HG03442 (cell line): Measurements from ENCODE around the gene TPPP3.
"Not testable (repeated sequence)": the region's sequence is repeated elsewhere in the genome, so short reads cannot be mapped to it uniquely, and the experiment has no call there.

Experiments used
- ATAC-seq: cut with Tn5 transposase; IDR thresholded peaks from one replicate; pipeline ENCODE4 v1.9.1; 2021; ENCODE audit warnings: mild to moderate bottlenecking, moderate library complexity; ENCODE audit not compliant: unreplicated experiment

TPPP3 gene

DNA sequence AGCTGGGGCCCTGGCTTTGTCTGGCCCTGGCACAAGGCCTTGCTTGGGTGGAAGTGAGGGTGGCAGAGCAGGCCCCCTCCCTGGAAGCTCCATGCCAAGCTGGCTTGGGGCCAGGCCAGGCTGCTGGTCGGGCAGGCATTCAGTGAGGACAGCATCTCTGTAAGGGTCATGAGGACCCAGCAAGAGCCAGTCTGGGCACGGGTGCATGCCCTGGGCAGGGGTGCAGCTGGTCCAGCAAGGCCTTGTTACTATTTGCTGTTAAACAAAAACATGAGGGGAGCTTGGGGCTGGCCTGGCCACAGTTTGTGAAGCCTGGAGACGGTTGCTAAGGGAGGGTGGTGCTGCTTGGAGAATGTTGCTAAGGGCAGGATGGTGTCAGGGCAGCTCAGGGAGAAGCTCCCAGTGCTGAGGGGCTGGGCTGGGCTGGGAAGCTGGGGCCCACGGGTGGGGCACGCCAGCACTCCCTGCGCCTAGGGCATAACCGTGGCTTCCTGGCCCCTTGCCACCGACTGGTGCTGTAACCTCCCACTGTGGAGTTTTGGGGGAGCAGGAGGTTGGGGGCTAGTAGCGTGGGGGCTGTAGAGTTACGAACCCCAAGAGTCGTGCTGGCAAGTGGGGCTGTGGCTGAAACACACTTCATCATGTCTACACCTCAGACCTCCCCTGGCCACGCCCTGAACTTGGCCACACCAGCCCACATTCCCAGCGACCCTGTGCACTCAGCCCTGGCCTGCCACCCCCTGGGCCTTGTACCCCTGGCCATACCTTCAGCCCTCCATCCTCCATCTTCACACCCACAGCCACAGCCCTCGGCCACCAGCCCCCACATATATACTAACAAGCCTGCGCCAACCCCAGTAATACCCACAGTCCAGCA, 1.6 kb downstream of the TPPP3 start:
- ATAC-seq: no peak

DNA sequence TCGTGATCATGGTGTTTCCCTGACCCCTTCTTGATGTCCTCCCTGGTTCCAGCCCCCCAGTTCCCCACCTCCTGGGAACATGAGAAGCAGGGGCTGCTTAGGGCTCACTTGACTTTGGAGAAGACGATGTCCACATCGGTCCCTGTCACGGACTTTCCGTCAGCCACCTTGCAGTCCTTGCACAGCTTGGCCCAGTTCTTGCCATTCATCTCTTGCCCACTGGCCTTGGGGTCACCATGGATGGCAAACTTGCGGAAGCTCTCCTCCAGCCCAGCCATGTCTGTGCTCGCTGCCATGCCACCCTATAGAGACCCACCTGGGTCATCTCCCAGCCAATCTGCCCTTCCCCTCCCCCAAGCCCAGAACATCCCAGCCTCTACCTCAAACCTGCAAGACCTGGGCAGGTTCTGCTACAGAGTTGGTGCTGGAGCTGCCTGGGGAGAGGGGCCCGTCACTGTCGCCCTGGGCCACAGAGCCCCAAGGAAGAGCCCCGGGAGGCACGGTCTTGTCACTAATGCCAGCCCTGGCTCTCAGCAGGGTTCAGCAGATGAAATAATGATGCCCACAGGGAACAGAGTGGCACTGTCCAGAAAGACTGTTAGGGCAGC, 2.4 kb downstream of the TPPP3 start:
- no peak for ATAC-seq

DNA sequence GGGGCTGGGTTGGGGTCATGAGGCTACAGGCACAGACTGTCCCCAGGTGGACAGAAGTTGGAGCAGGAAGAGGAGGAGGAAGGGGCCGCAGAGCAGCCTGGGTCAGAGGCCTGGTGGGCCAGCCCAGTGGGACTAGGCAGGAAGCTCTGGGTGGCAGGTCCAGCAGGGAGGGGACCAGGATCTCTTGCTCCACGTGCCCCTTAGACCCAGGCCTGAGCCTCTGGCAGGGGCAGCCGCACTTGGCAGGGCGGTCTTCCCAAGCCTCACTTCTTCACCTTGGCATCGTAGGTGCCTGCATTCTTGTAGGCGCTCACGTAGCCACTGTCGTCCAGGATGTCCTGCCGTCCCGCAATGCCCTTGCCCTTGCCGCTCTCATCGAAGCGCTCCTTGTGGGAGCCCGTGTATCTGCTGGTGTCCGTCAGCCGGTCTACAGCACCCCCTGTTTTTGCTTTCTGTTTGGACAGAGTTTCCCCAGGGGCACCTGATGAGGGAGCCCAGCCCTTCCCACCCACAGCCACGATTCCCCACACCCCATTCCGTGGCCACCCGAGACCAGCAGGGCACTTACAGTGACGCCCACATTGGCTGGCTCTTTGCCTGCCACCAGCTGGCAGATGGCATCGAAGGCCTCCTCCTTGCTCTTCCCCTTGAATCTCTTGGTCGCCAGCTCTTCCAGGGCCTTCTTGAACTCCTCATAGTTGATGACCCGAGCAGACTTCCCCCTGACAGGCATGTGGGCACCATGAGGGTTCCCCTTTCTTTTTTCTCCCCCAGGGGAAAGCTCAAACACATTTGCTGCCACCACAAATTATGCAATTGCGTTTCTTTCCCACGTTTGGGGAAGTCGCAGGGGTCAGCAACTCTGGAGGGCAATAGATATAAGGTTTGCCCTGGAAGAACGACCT, 3.1 kb downstream of the TPPP3 start:
- no peak for ATAC-seq

DNA sequence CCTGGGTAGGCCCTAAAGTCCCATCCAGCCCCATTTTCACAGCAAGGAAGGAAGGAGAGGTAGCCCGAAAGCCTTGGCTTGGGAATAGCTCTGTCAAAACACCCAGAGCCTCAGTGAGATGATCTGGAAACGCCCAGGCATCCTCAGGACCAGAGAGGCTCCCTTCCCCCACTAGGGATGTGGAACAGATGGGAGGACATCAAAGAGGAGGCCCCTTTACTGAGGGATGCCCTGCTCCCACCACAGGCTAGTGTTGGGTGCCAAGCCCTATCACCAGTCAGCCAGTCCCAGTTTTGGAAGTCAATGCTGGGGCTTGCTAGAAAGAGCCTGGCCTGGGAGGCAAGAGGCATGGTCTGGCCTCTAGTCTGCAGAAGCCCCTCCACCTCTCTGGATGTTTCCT, 4.7 kb downstream of the TPPP3 start:
- no peak for ATAC-seq

DNA sequence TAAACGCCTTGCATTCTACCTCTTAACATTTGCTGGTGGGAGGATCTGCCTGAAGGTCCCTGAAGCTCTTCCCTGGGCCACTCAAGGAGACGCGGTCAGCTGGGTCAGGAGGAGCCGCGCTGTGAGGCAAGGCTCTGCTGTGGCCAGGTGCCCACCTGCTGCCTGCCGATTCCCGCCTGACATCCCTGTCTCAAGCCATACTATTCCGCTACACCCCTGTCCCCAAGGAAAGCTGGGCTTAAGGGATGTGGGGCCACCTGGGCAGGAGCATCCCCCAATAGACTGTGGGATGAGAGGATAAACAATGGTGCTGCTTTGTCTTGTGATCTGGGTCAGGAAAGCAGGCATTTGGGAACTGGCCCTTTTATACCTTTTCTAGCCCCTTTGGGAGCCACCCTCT, 5.1 kb downstream of the TPPP3 start:
- no peak for ATAC-seq

DNA sequence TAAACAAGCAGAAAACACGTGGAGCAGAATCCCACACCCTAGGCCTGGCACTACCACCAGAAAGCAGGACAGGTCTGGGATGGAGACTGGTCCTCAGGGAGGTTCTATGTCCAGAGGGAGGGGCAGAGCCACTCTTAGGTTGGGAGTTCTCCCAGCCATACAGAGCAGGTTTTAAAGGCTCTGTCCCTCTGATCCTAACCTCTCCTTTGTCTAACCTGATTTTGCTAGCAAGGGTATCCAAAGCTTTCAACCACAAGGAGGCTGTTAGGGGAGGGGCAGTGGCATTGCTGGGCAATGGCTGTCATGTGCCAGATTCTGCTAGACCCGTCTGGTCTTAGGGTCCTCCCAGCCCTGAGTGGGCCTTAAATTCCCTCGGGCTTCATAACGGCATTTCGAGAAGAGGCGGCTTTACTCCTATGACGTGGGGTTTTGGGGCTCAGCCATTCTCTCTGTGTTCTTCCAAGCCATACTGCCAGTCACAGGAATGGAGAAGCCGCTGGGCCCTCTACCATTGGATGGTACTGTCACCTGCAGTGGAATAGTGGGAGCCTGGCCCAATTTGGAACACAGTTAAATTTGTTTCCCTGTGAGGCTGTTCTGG, 5.7 kb downstream of the TPPP3 start:
- no peak for ATAC-seq

DNA sequence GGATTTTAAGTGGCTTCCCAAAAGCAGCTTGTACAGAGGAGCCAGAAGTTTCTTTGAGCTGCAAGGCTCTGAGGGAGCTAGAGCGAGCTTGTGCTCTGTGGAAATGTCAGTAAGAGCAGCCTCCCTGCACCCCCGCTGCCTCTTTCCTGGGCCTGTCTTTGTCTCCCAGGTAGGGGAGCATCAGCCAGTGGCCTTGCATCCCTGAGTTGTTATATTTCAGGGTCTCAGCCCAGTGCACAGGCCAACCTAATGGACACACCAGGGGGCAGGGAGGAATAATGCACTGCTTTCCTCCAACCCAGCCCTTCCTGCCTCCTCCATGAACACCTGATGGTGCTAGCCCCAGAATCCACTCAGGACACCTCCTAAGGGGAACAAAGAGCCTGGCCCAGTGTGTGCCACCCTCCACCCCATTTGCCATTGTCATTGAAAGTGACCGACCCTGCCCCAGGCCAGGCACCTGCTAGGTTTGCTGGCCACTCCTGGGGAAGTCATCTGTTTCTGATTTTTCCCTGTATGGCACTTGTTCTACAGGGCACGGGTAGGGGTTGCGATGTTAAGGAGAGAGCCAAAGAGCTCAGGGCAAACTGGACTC, 6.3 kb downstream of the TPPP3 start:
- ATAC-seq: no peak

DNA sequence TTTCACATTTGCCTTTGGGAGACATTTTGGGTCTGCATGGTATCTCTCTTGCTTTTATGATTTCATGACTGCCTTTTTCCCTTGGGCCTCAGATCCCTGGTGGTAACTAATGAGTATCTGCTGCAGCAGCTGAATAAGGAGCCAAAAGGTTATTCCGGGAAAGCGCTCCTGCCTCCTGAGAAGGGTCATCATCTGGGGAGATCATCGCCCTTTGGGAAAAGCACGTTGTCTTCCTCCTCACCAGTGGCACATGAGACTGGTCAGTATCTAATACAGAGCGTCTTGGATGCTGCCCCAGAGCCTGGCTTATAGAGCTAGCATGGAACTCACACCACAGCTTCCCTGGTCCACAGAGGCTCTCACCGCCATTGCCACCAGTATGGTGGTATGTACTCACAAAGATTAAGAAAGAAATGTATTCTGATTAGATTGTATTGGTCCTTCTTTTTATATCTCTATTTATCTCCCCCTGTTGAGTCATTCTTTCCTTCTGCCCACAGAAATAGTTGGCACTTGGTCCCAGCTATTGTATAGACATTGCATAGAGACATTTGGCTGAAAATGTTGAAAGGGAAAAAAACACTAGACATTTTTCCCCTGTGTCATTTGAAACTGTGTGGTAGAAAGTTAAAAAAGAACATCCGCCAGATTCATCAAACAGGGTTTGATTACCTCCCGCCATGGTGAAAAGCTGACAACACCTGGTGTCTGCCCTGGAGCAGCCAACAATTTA, 8.4 kb downstream of the TPPP3 start:
- ATAC-seq: no peak

DNA sequence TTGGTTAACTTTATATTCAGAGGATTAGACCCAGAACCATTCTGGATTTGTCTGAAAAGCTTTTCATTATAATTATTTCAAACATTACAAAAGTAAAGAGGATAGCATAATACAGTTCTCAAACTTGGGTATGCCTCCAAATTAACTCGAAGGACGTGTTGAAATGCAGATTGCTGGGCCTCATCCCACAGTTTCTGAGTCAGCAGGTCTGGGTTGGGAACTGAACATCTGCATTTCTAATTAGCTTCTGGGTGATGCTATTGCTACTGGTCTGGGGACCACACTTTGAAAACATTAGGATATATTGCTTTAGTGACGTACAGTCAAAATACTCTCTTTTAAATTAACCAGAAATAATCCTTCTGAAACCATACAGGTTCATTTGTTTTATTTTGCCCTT, 10.0 kb downstream of the TPPP3 start:
- no peak for ATAC-seq

DNA sequence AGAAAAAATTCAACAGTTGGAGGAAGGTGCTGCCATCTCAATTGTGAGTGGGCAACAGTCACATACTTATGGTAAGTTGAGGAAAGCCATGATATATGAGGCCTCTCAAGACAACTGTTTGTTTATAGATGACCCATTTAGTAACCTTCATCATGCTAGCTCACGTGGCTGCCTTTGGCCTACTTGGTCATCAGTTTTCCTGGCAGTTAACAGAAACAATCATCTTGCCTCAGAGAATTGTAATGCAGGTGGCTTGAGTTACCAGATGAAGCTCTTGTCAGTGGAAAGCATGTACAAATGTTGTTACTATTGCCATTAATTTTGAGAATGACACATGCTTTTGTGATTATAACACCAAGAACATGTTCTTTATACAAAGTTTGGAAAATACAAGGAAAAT, 14.7 kb downstream of the TPPP3 start:
- ATAC-seq: no peak

DNA sequence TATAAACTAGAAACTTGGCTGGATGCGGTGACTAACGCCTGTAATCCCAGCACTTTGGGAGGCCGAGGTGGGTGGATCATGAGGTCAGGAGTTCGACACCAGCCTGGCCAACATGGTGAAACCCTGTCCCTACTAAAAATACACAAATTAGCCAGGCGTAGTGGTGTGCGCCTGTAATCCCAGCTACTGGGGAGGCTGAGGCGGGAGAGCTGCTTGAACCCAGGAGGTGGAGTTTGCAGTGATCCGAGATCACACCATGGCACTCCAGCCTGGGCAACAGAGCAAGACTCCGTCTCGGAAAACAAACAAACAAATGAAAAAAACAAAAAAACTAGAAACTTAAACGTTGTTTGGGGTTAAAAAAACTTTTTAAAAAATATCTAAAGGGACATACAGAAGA, 17.3 kb downstream of the TPPP3 start:
- not testable (repeated sequence) for ATAC-seq

DNA sequence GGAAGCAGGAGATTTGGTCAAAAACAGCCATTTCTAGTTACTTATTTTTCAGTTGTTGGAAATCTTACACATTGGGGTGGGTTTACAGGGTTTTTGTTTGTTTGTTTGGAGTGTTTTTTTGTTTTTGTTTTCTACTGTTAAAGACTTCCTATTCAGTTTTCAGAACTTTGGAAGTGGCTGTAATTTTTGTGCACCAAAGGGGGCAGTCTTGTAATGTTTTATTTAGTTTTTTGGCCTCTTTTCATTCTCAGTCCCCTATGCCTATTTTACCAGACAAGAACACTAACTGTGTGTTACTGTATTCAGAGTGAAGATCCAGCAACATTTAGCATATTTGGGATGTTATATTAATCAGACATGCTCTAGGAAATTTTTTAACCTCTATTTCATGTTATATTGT, 20.6 kb downstream of the TPPP3 start:
- no peak for ATAC-seq

DNA sequence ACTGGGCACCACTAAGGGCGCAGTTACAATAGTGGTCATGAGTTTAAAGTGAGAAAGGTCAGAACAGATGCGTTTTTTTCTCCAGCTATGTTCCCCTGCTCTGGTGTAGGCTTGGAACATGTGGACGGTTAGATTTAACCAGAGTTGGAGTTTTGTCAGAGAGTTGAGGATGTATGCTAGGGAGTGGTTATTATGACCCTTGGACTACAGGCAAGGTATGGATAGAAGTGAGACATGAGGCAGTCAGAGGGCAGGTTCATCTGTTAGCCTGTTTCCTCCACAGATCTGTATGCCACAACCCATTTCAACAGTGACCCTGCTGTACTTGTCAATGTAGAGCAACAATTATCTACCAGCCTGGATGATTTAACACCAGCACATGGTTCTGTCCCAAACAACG, 22.6 kb downstream of the TPPP3 start:
- ATAC-seq: no peak

DNA sequence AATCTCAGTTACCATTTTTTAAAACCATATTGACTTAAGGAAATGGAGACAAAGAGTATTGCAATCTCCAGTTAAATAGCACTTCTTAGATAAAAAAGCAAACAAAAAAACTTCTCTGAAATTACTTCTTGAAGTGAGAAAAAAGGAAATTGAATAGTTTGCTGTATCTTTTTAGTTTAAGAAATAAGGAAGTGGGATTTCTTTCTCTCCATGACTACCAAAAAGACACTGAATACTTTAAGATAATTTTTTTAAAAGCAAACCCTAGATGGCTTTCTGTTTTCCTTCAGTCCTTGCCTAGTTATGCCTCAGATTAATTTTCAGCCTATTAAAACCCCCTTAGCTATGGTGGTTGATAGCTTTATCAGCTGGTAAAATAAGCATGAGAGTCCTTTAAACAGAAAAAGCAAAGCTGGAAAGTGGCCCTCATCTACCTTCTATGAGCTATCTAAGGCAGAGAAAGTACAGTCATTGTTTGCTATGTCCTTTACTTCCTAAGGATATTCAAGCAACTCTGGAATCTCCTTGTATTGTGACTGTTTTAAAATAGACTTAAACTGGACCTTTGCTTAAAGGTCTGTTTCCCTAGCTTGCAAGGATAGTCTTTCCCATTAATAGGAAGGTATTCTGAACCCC, 28.6 kb downstream of the TPPP3 start:
- no peak for ATAC-seq

DNA sequence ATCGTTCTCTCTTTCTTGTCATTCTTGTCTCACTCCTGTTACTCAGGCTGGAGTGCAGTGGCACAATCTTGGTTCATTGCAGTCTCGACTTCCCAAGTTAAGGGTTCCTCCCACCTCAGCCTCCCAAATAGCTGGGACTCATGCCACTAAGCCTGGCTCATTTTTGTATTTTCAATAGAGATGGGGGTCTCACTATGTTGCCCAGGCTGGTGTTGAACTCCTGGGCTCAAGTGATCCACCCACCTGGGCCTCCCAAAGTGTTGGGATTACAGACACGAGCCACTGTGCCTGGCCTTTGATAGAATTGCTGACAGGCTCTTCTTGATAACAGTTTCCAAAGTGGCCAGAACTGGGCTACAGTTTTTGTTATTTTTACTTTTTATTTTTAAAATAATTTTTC, 32.3 kb downstream of the TPPP3 start:
- ATAC-seq: no peak

DNA sequence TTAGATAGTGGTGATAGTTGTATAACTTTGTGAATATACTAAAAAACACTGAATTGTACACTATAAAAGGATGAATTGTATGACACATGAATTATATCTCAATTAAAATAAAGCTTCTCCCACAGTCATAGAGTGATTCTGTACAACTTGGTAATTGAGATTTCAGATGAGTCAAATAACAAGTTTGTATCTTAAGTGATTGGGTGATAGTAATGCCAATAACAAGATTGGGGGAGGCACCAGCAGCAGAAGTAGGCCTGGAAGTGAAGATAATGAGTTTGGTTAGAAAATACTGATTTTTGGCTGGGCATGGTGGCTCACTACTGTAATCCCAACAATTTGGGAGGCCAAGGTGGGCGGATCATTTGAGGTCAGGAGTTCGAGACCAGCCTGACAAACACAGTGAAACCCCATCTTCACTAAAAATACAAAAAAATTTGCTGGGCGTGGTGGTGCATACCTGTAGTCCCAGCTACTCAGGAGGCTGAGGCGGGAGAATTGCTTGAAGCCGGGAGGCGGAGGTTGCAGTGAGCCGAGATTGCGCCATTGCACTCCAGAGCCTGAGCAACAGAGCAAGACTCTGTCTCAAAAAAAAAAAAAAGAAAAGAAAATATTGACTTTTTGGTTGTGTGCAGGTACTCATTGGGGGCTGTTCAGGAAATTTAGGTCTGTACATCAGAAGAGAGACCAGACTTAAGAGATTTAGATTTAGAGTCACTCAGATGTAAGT, 33.6 kb downstream of the TPPP3 start:
- ATAC-seq: not testable (repeated sequence)

DNA sequence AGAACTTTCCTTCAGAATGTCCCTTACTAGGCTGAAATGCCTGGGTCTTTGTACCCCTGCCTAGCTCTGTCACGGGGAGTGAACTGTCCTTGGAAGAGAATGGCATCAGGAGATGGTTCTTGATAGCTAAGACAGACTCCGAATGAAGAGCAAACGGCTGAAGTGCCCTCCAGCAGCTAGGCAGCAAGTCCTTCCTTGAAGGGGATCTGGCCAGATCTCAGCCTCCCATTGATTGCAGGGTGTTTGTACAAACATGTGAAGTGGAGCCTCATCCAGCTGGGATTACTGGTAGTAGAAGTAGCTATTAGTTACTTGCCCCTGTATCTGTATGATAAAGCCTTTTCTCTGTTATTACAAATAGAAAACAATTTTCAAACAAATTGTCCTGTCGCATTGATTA, 35.7 kb downstream of the TPPP3 start:
- no peak for ATAC-seq

DNA sequence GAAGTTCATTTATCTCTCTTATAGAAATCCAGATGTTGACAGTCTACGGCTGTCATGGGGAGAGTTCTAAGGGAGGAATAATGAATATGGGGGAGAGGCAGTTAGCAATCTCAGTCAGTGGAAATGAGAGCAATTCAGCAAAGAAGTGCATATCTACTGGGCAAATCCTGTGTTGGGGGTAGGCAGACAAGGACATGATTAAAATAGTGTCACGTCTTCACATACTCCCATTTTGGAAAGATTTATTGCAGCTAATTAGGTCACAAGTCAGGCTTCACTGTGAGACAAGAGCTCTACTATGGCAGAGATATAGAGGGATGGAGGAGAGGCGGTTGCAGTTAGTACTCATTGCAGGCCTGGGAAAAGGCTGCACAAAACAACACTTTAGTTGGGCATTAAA, 36.9 kb downstream of the TPPP3 start:
- no peak for ATAC-seq

DNA sequence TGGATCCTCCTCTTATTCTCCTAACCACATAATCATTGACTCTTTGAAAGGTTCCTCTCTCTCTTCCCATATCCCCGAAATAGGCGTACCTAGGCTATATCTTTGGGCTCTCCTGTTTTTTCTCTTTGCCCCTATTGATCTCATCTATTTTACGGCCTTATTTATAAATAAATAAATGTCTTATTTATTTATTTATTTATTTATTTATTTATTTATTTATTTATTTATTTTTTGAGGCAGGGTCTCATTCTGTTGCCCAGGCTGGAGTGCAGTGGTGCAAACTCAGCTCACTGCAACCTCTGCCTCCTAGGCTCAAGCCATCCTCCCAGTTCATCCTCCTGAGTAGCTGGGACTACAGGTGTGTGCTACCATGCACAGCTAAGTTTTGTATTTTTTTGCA, 40.8 kb downstream of the TPPP3 start:
- not testable (repeated sequence) for ATAC-seq
